Fibroblast of lung (primary cell): ENCODE results near the gene NSUN3.

Source experiments
- EZH2 ChIP-seq: IDR thresholded peaks from 2 replicates; pipeline ENCODE4 v1.5.1; 2012; ENCODE audit warnings: low read length, control low read depth, mild to moderate bottlenecking; ENCODE audit errors: missing control alignments
- TF ChIP-seq, protein P1 (sequence below), 2 donors: IDR thresholded peaks in 1 of 2; conservative IDR thresholded peaks in 1 of 2; 1 replicate in 1 of 2; 2 replicates in 1 of 2; pipeline ENCODE4 v1.5.1; 2011 to 2012; ENCODE audit warnings: low read length in 2 of 2, control low read depth in 1 of 2, inconsistent platforms in 1 of 2, low read depth in 1 of 2, mild to moderate bottlenecking in 1 of 2

GRCh38 chr3:94110854-94111253 is 48.0 kb downstream of the NSUN3 start:
- no peak for TF ChIP-seq EZH2
- TF ChIP-seq, protein P1, sequence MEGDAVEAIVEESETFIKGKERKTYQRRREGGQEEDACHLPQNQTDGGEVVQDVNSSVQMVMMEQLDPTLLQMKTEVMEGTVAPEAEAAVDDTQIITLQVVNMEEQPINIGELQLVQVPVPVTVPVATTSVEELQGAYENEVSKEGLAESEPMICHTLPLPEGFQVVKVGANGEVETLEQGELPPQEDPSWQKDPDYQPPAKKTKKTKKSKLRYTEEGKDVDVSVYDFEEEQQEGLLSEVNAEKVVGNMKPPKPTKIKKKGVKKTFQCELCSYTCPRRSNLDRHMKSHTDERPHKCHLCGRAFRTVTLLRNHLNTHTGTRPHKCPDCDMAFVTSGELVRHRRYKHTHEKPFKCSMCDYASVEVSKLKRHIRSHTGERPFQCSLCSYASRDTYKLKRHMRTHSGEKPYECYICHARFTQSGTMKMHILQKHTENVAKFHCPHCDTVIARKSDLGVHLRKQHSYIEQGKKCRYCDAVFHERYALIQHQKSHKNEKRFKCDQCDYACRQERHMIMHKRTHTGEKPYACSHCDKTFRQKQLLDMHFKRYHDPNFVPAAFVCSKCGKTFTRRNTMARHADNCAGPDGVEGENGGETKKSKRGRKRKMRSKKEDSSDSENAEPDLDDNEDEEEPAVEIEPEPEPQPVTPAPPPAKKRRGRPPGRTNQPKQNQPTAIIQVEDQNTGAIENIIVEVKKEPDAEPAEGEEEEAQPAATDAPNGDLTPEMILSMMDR (conservative IDR thresholded peaks at IDR 0.05 in 1 of 2, IDR thresholded peaks at IDR 0.05 in 1 of 2; ENCODE audit: low read depth in 1 of 2, low read length in 2 of 2), result no peak
